Psoas muscle (tissue), 8 donors: ENCODE data around the gene CEMIP2. TPM values are rescaled to one million over a fixed set of nuclear protein-coding genes. Genes with fewer than 3 reads are reported as not detected.
A peak's percentile ranks its signal among the peaks of the same experiment; 100 is the strongest.

Experiments
- ATAC-seq, 4 donors: fragments of 200-7000 bp; cut with Tn5 transposase; one replicate each; pipeline ENCODE4 v1.9.1; 2020; ENCODE audit warnings: moderate library complexity in 3 of 4, mild to moderate bottlenecking in 2 of 4
- DNase-seq, 2 donors: peaks; one replicate each; pipeline ENCODE4 v3.0.0-alpha.2; 2020
- H3K27ac ChIP-seq: fragments of 200-600 bp; one replicate; pipeline ENCODE4 v1.8.0; 2022
- H3K27me3 ChIP-seq, 3 donors: fragments of 200-600 bp in 1 of 3; one replicate each; pipeline versions ENCODE4 v1.6.1 to v1.8.0; 2013 to 2022; ENCODE audit warnings: low read length in 2 of 3, mild to moderate bottlenecking in 2 of 3, moderate library complexity in 1 of 3; ENCODE audit not compliant: insufficient read depth in 3 of 3
- H3K36me3 ChIP-seq, 2 donors: fragments of 200-600 bp in 1 of 2; one replicate each; pipeline versions ENCODE4 v1.6.1 to v1.8.0; 2013 to 2022; ENCODE audit warnings: low read depth in 1 of 2, mild to moderate bottlenecking in 1 of 2, moderate library complexity in 1 of 2; ENCODE audit not compliant: insufficient read depth in 1 of 2
- H3K4me1 ChIP-seq: fragments of 200-600 bp; one replicate; pipeline ENCODE4 v1.8.0; 2022
- H3K4me3 ChIP-seq: fragments of 200-600 bp; one replicate; pipeline ENCODE4 v1.8.0; 2022; ENCODE audit warnings: mild to moderate bottlenecking
- H3K9me3 ChIP-seq: fragments of 200-600 bp; one replicate; pipeline ENCODE4 v1.8.0; 2022
- WGBS, 3 donors: extraction: QIAGEN DNeasy Blood & Tissue Kit; methylation state at CpG; one replicate each; pipeline versions ENCODE4 v1.1.6 to v1.1.7; 2013; 5-methylcytosine and 5-hydroxymethylcytosine counted together
- intact Hi-C, 2 donors: fragments of 100-400 bp; cut with DNase I; formaldehyde crosslinking; loops; one replicate each; pipeline versions ENCODE4 v1.11.0 to v1.14.2; 2022
- polyA plus RNA-seq, 3 donors: library from polyadenylated mRNA; stranded (reverse); fragments of 200-250 nt; gene quantifications; one replicate each; pipeline ENCODE4 v1.2.3, GENCODE V29; 2013
- total RNA-seq, 4 donors: library from RNA; stranded (reverse); fragmentation: NEBNext Ultra II Directional in 2 of 4; extraction: Animal tissue kit (Norgen Biotek cat#: 25700) in 2 of 4; gene quantifications; one replicate each; pipeline versions ENCODE4 v1.2.1 to v1.2.4, GENCODE V29; 2021 to 2023
- TF ChIP-seq, protein P1 (sequence below): fragments of 200-600 bp; IDR thresholded peaks from one replicate; pipeline ENCODE4 v1.8.0; 2022; ENCODE audit warnings: antibody characterized with exemption
- donor health status: healthy with polysubstance abuse.
- donor health status: DM: no; HTN: no; CAD: no; lungs with moderate emphysema.
- donor health status: Bipolar disorder and iron deficiency.
- donor health status: healthy.
- donor health status: DM: yes; HTN: yes; CAD: no.
- donor health status: DM: no; HTN: no; CAD: no.
- donor health status: DM: no; HTN: no; CAD: no.
- donor health status: DM: yes; HTN: yes; CAD: no.

Gene CEMIP2
- total and polyA plus RNA-seq, 7 donors, result 5.9 to 20.3 (median 9.6) TPM

DNA sequence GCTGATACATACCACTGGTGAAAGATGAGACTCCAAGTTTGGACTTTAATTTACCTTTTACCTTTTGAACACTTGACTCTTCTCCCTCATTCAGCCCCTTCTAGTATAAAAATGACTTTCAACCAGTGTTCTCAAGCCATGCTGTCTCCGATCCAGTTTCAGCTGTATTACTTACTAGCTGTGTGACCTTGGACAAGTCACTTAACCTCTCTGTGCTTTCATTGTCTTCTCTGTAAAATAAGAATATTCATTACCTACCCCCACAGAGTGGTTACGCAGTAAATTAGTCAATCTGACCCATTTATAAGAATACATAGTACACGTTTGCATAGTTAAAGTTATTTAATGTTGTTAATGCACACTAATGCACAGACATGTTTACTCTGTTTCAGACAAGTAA is 12.6 kb upstream of the CEMIP2 start:
- Histone ChIP-seq H3K27me3 (no peaks in the 10 kb centered on the region), H3K27ac (no peak overlapping the region), H3K36me3 (no peaks in the 10 kb centered on the region), H3K4me3 (no peak overlapping the region), H3K9me3 (no peaks in the 10 kb centered on the region), H3K4me1 (no peaks in the 10 kb centered on the region)
- TF ChIP-seq, protein P1, sequence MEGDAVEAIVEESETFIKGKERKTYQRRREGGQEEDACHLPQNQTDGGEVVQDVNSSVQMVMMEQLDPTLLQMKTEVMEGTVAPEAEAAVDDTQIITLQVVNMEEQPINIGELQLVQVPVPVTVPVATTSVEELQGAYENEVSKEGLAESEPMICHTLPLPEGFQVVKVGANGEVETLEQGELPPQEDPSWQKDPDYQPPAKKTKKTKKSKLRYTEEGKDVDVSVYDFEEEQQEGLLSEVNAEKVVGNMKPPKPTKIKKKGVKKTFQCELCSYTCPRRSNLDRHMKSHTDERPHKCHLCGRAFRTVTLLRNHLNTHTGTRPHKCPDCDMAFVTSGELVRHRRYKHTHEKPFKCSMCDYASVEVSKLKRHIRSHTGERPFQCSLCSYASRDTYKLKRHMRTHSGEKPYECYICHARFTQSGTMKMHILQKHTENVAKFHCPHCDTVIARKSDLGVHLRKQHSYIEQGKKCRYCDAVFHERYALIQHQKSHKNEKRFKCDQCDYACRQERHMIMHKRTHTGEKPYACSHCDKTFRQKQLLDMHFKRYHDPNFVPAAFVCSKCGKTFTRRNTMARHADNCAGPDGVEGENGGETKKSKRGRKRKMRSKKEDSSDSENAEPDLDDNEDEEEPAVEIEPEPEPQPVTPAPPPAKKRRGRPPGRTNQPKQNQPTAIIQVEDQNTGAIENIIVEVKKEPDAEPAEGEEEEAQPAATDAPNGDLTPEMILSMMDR, result no peak
- intact Hi-C loops, result no loop called here
- no peak for DNase-seq
- ATAC-seq, result no peak
- WGBS, 3 donors, result 93 to 99% (median 95%) methylated on average over 3 of the region's 3 CpGs

DNA sequence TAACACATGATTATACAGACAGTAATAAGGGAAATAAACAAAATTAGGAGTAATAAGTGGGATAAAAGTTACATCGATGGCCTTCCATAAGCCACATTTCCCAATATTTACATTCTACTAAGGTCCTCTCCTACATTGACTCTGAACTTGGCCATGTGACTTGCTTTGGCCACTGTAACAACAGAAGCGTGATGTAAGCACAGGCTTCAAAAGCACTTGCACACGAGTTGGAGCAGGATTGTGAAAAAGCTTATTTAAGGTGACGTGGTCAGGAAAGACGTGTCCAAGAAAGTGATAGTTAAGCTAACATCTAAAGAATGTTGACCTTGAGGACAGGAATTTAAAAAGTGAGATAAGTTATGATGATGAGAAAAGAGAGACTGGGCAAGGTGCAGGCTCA is 9.8 kb upstream of the CEMIP2 start:
- 83 to 85% (median 83%) methylated on average over 5 of the region's 5 CpGs for WGBS, 3 donors
- DNase-seq (no peak), ATAC-seq (no peak)
- Histone ChIP-seq H3K4me1 (no peaks in the 10 kb centered on the region), H3K4me3 (no peak overlapping the region), H3K27me3 (no peaks in the 10 kb centered on the region), H3K9me3 (no peaks in the 10 kb centered on the region), H3K27ac (no peak overlapping the region), H3K36me3 (no peaks in the 10 kb centered on the region)
- TF ChIP-seq, protein P1, result no peak
- intact Hi-C loops, result no loop called here

DNA sequence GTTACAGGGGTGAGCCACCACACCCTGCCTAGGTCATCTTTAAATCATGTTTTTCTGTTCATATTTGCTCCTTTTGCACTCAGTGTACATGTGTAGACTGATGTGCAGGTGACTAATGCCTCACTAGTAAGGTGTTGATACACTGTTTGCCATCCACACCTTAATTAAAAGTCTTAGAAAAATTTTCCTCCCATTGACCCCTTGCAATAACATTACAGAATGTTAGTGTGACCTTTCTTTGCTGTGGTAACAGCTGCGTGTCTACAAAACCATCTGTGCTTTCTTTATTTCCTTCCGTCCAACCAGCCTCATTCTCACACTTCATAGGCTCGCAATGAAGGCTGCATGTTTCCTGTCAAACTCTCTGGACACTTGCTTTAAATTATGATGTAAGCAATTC is 6.6 kb upstream of the CEMIP2 start:
- 53 to 62% (median 60%) methylated on average over 3 of the region's 3 CpGs for WGBS, 3 donors
- Histone ChIP-seq H3K27ac (no peak overlapping the region), H3K36me3 (no peaks in the 10 kb centered on the region), H3K9me3 (no peaks in the 10 kb centered on the region), H3K4me1 (no peaks in the 10 kb centered on the region), H3K27me3 (no peaks in the 10 kb centered on the region), H3K4me3 (no peak overlapping the region)
- TF ChIP-seq, protein P1, result no peak
- no peak for ATAC-seq
- no peak for DNase-seq
- intact Hi-C loops, result loop anchor here in 1 of 2 donors (1.0 to 5.0 kb wide), 2 partner anchors 93 to 493 kb away; no protein-coding TSS in a partner anchor

DNA sequence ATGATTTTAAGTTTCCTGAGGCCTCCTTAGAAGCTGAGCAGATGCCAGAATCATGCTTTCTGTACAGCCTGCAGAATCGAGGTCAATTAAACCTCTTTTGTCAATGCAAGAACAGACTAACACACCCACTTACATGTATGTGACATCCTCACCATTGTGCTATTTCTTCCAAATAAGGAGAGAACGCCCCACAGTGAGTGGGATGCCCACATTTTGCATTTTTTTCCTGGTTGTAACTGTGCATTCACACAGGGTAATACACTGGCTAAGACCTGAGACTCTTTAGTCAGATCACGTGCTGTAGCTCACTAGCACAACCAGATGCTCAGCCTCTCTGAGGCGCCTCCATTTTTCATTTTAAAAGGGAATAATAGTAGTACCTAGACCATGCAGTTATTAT is 4.4 kb upstream of the CEMIP2 start:
- ATAC-seq, result no peak
- intact Hi-C loops, result loop anchor here in 1 of 2 donors (5.0 kb wide), 1 partner anchor 490 kb away; no protein-coding TSS in a partner anchor
- TF ChIP-seq, protein P1, result no peak
- Histone ChIP-seq H3K4me3 (no peak overlapping the region), H3K4me1 (no peaks in the 10 kb centered on the region), H3K27ac (no peak overlapping the region), H3K36me3 (no peaks in the 10 kb centered on the region), H3K27me3 (no peaks in the 10 kb centered on the region), H3K9me3 (no peaks in the 10 kb centered on the region)
- no peak for DNase-seq
- 91 to 94% (median 94%) methylated on average over 4 of the region's 4 CpGs for WGBS, 3 donors

DNA sequence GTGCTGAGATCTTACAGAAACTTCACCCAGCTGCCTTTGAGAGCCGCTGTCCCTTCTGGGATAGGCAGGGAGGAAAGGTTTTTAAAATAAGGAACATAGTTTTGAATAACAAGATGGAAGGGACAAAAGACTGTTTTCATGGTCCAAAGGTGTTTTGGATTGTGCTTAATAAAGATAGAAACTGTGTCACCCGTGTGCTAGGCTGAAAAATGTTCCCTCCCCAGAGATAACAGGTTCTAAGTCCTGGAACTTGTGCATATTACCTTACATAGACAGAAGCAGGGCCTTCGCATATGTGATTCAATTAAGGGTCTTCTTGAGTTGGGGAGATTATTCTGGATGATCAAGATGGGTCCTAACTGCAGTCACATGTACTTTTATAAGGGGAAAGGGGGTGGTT is 1.9 kb upstream of the CEMIP2 start:
- TF ChIP-seq, protein P1, result no peak
- 54 to 73% (median 59%) methylated on average over 3 of the region's 3 CpGs for WGBS, 3 donors
- H3K27me3 ChIP-seq, result no peaks in the 10 kb centered on the region
- no peaks in the 10 kb centered on the region for H3K9me3 ChIP-seq
- DNase-seq (no peak), ATAC-seq (no peak)
- peaks cover 9% of the 10 kb centered on the region for H3K4me1 ChIP-seq
- H3K27ac ChIP-seq, result peak overlapping the region; percentile 94
- intact Hi-C loops, result loop anchor here in 1 of 2 donors (5.0 kb wide), 1 partner anchor 488 kb away; no protein-coding TSS in a partner anchor
- no peak overlapping the region for H3K4me3 ChIP-seq
- H3K36me3 ChIP-seq, result no peaks in the 10 kb centered on the region
